GM19043 (cell line): ENCODE results near the gene ACAP2.
A peak's percentile ranks its signal among the peaks of the same experiment; 100 is the strongest.
"Not testable (repeated sequence)": the region's sequence is repeated elsewhere in the genome, so short reads cannot be mapped to it uniquely, and the experiment has no call there.

Source experiments
- ATAC-seq: cut with Tn5 transposase; IDR thresholded peaks from one replicate; pipeline ENCODE4 v1.9.1; 2021; ENCODE audit warnings: low read depth; ENCODE audit not compliant: unreplicated experiment

ACAP2 gene, protein sequence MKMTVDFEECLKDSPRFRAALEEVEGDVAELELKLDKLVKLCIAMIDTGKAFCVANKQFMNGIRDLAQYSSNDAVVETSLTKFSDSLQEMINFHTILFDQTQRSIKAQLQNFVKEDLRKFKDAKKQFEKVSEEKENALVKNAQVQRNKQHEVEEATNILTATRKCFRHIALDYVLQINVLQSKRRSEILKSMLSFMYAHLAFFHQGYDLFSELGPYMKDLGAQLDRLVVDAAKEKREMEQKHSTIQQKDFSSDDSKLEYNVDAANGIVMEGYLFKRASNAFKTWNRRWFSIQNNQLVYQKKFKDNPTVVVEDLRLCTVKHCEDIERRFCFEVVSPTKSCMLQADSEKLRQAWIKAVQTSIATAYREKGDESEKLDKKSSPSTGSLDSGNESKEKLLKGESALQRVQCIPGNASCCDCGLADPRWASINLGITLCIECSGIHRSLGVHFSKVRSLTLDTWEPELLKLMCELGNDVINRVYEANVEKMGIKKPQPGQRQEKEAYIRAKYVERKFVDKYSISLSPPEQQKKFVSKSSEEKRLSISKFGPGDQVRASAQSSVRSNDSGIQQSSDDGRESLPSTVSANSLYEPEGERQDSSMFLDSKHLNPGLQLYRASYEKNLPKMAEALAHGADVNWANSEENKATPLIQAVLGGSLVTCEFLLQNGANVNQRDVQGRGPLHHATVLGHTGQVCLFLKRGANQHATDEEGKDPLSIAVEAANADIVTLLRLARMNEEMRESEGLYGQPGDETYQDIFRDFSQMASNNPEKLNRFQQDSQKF

DNA sequence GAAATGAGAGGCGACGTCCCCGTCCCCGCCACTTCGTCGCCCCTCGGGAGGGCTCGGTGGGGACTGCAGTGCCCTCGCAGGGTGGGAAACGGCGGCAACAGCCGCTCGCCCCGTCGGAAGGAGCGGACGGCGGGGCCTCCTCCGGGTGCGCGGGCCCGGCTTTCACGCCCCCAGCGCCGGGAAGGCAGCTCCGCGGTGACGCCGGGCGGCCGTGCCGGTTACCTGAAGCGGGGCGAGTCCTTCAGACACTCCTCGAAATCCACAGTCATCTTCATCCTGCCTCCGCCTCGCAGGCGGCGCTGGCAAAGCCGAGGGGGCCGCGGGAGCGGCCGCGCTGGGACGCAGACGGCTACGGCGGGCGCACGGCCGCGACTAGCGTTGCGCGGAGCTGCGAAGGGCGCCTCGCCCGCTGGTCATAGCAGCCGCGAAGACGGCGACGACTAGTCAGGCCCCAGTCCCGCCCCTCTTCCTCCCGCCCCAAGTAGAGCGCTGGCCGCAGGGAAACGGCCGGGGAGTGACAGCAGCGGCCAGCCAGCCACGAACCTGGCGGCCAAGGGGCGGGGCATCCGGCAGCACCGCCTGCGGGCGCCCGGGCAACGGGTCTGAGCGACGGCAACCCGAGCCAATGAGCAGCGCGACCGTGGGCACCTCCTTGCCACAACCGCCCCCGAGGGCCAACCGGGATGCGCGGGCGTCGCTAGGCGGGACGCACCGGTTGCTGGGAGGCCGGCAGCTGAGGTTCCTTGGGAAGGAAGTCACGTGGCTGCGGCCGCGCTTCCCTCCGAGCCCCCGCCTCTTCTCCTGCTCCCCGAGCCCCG lies at the start of gene ACAP2:
Gene ACAP2, minus strand, starts transcription at position 448 of the 818 bp plus-strand sequence. Its CDS starts 173 bp downstream, at position 275.
- ATAC-seq = peak; percentile 91

DNA sequence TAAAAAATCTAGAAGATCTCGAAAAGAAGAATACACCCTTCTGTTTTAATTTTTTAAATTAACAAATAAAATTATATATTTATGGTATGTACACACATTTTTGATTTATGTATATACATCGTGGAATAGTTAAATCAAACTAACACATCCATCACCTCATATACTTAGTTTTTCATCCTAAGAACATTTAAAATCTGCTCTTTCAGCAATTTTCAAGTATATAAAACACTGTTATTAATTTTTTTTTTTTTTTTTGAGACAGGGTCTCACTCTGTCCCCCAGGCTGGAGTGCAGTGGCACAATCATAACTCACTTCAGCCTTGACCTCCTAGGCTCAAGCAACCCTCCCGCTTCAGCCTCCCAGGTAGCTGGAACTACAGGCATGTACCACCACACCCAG lies 32.8 kb upstream of the ACAP2 start:
- ATAC-seq = no peak

DNA sequence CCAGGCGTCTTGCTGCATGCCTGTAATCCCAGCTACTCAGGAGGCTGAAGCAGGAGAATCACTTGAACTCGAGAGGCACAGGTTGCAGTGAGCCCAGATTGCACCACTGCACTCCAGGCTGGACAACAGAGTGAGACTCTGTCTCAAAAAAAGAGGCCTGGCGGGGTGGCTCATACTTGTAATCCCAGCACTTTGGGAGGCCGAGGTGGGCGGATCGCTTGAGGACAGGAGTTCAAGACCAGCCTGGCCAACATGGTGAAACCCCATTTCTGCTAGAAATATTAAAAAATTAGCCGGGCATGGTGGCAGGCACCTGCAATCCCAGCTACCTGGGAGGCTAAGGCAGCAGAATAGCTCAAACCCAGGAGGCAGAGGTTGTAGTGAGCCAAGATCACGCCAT lies 32.3 kb upstream of the ACAP2 start:
- not testable (repeated sequence) for ATAC-seq

DNA sequence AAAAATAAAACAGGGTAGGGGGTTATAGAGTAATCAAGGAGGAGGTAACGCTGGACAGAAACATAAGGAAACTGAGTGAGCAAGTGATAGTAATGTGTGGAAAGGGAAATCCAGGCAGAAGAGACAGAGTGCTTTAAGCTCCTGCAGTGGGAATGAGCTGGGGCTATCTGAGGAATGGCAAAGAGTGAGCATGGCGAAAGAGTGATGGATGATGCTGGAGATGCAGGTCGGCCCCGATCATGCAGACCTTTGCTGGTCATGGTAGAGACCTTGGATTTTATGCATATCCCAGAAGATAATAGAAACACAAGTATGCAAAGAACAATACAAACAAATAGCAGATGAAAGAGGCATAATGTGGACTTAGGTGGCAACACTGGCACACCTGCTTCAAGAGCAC lies 26.0 kb upstream of the ACAP2 start:
- ATAC-seq = no peak

DNA sequence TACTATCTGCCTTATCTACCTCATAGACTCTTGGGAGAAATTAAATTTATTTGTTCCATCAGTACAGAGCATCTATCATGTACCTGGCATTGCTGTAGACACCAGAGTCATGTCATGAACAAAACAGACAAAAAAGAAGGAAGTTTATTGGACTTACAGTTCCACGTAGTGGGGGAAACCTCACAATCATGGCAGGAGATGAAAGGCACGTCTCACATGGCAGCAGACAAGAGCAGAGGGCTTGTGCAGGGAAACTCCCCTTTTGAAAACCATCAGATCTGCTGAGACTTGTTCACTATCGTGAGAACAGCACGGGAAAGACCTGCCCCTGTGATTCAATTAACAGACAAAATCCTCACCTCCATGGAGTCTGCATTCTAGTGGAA lies 25.6 kb upstream of the ACAP2 start:
- ATAC-seq = no peak

DNA sequence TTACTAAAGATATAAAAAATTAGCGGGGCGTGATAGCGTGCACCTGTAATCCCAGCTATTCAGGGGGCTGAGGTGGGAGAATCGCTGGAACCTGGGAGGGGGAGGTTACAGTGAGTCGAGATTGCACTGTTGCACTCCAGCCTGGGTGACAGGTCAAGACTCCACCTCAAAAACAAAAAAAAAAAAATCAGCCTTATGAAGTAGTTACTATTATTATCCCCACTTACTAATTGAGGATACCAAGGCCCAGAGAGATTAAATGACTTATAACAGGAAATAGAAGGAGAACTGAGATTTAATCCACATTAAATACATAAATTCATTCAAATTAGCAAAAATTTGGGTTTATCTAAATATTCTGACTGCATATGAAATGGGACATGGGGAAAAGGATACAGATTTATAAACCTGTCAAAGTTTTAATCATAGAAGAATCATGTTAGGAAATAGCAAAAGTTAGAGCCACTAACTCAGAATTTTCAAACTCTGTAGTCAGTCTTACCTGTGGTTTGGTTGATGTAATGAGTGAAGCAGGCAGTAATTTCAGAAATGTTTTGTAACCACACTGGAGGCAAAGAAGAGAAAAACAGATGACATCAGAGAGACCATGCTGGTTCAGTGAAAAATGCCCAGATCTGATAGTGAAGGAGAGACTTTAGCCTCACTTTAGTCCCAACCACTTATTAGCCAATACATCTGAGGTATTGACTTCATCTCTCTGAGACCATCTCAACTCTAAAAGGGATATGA lies 25.0 kb upstream of the ACAP2 start:
- ATAC-seq = no peak

DNA sequence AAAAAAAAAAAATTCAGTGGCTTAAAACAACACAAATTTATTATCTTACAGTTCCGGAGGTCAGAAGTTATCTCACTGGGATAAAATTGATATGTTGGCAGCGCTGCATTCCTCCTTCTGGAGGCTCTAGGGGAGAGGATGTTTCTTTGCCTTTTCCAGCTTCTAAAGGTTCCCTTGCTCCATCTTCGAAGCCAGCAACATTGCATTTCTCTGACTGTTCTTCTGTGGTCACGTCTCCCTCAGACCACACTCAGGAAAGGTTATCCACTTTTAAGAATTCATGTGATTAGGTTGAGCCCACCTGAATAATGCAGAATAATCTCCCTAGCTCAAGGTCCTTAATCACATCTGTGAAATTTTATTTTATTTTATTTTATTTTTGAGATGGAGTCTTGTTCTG lies 23.4 kb upstream of the ACAP2 start:
- ATAC-seq = no peak

DNA sequence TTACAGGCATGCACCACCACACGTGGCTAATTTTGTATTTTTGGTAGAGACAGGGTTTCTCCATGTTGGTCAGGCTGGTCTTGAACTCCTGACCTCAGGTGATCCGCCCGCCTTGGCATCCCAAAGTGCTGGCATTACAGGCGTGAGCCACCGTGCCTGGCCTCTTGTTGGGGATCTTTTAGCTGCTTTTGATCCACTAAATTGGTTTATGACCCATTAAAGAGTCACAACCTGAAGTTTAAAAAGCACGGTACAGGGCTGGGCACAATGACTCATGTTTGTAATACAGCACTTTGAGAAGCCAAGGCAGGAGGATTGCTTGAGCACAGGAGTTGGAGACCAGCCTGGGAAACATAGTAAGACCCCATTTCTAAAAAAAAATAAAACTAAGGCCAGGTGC lies 20.1 kb upstream of the ACAP2 start:
- not testable (repeated sequence) for ATAC-seq

DNA sequence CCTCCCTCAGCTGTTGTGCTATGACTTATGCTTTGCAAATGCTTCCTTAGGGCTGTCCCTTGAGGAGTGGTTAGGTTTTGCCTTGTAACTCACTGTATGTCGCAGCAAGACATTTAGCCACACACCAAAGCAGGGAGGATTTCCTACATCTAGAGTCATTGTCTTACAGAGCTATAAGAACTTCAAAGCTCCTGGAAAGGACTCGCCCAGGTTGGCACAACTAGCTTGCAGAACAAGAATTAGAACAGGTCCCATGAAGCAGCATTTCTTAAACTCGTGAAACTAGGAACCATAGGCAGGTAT lies 19.4 kb upstream of the ACAP2 start:
- no peak for ATAC-seq

DNA sequence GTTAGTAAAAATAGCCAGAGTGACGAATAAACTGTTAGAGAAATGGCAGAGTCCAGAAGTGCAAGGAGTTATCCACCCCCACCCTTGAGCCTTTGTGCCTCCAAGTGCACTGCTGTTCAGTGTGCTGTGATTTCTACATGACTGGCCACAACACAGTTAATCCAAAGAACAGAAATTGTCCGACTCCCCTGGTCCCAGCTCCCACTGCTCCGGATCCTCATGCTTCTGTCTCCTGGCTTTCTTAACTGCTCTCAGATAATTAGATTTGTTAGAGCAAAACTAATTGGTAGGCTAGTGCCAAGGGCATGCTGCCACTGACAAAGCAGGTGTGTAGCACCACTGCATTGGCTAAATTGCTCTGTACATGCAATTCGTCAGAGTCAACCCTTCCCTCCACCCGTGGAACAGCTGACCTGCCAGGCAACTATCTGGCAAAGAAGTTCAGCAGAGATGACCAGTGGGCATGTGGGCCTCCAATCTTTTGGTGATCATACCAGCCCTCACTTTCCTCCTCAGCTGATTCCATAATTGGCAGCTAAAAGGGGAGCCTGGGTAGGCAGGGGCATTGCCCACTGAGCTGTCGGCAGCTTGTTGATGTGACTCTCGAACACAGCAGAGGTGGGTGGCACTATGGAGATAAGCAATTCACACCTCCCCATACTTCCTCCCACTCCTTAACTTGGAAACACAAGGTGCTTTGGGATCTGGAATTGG lies 18.9 kb upstream of the ACAP2 start:
- no peak for ATAC-seq

DNA sequence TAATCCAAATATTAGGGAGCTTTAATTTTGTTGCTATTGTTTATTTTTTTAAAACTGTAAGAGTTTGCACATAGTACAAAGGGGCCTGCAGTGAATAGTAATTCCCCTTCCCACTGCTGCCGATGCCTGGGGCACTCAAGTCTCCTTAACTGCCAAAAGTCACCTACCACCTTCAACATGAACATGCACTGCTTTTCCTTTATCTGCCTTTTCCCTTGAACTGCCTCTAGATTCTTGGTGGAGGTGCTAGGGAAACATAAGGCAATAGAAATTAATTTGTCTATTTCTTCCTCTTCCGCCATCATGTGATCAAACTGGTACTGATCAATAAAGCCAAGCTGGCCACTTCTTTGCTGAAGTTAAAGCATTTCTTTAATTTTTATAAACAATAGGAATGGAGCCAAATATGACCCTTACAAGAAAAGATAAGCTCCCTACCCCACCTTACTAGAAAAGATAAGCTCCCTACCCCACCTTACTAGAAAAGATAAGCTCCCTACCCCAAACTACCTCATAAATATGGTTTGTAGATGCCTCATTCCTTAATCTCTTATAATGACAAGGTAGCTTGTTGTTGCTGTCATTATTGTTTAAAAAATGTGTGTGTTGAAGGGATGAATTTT lies 17.4 kb upstream of the ACAP2 start:
- no peak for ATAC-seq

DNA sequence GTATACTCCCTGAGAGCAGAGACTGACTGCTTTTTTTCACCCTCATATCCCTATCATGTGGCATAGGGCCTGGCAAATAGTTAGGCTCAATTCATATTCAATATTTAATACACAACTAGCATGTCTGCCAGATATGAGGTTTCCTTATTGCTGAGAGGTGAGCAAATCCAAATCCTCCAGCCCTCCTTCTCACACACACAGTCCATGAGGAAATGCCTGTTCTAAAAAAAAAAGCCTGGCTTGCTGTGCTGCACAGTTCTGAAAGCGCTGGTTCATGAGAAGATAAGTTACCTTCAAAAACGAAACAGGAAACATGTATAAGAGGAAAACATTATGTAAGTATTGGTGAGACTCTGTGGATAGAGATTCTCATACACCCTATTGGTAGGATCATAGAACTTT lies 15.5 kb upstream of the ACAP2 start:
- ATAC-seq = peak; percentile 81

DNA sequence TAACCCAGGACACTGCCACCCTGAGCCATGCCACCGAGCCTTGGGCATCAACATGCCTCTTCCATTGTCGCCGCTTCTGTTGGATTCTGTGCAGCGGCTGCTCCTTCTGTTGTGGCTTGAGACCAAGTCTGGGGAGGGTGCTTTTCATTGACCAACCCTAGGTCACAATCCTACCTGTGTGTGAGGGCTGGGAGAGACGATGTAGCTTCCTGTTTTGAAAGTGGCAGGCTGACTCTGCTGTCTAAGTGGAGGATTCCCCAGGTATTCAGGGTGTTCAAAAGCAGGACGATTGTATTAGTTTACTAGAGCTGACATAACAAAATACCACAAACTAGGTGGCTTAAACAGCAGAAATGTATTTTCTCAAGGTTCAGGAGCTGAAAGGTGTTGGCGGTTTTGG lies 13.0 kb upstream of the ACAP2 start:
- no peak for ATAC-seq

DNA sequence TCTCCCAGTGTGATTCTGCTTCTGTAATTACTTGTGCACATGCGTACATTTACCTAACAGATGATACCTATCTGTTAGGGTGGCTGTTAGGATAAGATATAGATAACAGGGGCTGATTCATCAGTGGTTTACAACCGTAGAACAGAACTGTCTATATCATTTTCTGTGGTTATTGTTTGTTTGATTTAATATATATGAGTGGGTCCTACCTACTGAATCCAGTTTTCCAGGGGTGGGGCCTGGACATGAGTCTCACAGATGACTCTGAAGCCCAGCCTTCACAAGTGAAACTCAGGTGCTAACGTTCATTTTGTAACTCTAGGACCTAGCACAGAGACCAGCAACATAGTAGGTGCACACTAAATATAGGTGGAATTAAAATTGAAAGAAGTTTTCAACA lies 10.4 kb upstream of the ACAP2 start:
- no peak for ATAC-seq

DNA sequence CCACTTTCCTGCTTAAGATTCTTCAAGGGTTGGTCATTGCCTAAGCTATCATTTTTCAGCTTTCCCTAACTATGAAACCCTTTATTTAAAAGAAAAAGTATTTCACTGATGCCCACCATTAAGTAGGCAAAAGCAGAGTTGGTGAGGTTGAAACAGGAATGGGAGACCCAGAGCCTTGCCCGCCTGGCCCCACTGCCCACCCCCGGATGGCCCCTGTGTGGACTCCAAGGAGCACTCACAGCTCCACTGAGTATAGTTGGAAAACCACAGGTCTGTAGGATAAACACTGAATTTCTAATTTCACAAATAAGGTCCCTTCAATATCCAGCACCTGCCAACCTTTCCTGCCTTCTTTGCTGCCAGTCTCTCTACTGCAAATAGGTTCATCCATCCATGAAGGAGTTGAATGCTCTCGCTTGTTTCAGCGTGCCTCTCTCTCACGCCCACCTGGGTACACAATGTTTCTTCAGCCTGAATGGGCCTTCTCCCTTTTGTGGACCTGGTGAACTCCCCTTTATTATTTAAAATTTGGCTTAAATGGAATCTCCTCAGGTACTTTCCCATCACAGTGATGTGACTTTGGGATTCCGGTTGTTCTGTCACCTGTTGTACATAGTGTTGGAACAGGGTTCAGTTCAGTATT lies 8.7 kb upstream of the ACAP2 start:
- no peak for ATAC-seq

DNA sequence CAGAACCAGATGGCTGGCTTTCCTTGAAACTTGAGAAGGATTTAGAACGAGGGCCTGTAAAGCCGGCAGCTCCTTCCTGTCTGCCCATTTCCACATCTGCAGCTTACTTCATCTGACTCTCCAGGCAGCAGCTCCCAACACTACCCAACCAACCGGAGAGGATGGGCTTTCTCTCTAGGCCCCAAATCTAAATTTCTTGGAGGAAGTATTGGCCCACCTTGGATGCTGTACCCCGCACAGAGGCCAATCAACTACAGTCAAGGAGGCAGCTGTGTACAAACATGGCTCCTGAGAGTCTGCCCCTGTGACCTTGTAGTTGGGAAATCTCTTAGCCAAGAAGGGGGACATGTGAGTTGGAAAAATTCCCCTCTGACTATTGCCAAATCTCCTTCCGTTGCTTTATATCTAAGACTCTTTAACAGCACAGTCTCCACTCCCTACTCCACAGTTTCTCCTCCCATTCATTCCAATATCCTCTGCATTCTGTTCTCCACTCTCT lies 8.0 kb upstream of the ACAP2 start:
- ATAC-seq = no peak

DNA sequence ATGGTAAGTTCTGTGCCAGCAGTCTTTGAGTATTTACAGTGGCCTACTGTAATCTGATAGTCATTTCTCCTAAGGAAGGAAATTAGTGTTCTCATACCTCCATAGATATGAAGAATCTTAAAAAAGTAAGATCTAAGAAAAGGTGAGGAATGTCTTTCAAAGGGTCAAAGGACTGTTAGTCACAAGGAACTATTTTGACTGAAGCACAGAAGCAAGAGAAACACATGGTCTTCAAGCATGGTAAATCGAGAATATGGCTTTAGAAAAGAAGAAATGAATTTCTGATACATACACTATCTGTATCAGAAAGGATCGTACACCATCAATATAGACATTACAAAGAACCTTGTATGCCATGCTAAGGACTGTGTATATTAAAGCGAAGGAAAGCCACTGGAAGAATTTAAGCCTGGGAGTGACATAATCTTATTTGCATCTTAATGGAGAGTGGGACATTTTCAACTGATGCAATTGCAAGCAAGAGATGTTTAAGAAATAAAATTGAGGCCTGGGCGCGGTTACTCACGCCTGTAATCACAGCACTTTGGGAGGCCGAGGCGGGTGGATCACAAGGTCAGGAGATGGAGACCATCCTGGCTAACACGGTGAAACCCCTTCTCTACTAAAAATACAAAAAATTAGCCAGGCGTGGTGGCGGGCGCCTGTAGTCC lies 5.5 kb upstream of the ACAP2 start:
- ATAC-seq = no peak

DNA sequence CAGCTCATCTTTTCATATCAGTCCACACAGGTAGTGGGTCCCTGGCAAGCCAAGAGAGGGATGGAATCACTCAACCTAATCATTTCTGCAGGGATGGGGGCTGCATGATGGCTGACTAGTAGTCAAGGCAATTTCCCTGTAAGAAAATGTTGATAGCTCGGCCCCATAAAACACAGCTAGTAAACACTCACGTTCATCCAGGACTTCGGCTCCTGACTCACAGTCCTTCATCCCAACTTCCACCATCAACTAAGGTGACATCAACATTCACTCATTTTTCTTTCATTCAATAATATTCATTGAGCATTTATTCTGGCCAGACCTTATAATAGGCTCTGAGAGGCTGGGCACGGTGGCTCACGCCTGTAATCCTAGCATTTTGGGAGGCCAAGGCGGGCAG lies 4.4 kb upstream of the ACAP2 start:
- no peak for ATAC-seq
